ENCODE results near the gene CRYM. TPM values are rescaled to one million over a fixed set of nuclear protein-coding genes. Genes with fewer than 3 reads are reported as not detected.
"Not testable (repeated sequence)": the region's sequence is repeated elsewhere in the genome, so short reads cannot be mapped to it uniquely, and the experiment has no call there.

The CRYM gene
- total RNA-seq = 4.2 TPM

DNA sequence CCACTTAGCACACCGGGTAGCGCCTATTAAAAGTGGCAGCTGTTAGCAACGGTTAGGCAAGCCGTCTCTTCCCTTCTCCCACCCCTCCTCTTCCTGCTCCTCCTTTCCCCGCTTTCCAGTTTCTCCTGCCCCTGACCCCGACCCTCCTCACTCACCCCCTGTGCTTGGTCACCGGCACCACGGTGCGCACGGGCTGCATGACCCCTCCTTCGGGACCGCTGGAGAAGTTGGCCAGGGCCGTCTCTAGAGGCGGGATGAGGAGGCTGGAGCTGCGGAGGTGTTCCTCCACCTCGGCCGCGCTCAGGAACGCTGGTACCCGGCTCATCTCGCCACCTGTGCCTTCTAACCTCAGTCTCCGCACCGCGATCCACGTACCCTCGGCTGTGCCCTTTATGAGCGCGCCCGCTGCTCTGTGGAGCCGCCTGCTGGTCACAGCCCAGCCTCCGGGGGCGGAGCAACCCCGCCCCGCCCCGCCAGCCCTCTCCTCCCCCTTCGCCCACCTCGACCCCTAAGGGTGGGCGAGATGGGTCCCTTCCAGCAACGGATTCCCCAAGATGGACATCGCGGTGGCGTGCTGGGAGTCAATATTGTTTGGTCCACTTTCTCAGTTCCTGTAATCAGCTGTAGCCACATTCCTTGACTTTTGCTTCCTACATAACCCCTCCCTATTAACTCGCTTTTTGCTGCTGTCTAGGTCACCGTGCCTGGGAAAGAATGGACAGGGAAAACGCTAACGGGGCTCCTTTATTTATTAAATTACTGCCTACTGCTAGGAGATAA, at the start of gene CRYM:
Gene CRYM, minus strand, starts transcription at position 364 of the 780 bp plus-strand sequence. Its CDS starts 39 bp downstream, at position 325.
- peak; percentile 58 for DNase-seq

DNA sequence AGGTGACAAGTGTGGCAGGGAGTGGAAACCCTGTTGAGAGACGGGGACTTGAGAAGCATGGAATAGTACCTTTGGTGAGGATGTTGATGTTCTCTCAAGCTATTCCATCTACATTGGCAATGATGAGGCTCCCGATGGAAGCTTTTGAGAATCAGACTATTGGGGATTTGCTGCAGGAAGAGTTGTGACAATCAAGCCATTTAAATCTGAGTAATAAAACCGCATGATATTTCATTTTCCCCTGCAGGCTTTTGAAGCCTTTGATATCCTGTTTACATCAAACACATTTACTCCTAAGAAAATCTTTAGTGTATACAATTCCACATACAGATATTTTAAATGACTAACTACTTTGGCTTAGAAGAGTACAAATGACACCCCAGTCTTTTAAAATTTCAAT, 49.0 kb upstream of the CRYM start:
- DNase-seq = no peak

DNA sequence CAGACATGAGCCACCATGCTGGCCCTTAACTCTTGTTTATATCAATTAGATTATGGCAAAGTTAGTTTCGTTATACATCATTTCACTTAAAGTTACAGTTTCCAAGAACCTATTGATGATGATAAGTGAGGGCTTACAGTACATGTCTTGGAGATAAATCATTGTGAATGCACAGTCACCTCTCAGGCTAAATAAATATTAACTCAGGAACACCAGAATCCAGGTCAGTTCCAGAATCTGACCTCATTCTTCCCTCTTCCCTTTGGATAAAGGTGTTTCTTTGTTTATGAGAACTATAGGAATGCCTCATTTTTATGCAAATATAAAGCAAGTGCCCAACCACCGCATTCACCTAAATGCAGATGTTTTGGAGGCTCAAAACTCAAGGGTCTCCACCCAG, 48.4 kb upstream of the CRYM start:
- no peak for DNase-seq

DNA sequence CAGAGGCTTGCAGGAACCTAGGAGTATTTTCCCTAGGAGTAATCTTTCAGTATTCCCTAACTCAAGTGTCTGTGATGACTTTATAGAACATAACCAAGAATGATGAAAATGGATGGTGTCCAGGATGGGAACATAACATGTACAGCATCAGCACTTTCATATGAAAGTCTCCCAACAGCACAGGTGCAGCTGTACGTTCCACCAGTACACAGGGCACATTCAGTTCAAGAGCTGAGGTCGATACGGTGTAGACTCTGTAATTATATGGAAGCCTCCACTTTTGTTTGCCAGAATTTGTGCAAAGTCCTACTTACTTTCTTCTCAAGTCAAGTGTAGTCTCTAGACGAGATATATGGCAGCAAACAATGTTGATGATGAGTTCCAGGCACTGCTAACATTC, 46.2 kb upstream of the CRYM start:
- DNase-seq = no peak

DNA sequence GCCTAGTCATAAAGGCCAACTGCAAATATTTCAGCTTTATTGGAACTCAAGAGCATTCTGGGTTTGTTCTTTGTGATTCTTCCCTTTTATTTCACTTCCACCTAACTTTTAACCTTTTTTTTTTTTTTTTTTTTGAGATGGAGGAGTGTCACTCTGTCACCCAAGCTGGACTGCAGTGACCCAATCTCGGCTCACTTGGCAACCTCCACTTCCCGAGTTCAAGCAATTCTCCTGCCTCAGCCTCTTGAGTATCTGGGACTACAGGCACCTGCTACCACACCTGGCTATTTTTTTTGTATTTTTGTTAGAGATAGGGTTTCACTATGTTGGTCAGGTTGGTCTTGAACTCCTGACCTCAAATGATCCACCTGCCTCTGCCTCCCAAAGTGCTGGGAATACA, 44.2 kb upstream of the CRYM start:
- not testable (repeated sequence) for DNase-seq

DNA sequence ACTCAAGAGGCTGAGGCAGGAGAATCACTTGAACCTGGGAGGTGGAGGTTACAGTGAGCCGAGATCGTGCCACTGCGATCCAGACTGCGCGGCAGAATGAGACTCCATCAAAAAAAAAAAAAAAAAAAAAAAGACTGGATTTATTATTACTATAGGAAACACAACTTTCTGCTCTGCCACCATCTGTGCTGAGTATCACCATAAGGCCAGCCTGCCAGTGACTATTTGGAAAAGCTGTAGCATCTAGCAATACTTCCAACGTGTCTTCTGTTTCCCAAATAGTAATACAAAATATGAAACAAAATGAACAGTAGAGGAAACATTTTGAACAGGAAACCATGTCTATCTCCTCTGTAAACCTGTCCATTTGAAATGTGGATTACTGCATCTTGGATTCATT, 43.6 kb upstream of the CRYM start:
- DNase-seq = no peak

DNA sequence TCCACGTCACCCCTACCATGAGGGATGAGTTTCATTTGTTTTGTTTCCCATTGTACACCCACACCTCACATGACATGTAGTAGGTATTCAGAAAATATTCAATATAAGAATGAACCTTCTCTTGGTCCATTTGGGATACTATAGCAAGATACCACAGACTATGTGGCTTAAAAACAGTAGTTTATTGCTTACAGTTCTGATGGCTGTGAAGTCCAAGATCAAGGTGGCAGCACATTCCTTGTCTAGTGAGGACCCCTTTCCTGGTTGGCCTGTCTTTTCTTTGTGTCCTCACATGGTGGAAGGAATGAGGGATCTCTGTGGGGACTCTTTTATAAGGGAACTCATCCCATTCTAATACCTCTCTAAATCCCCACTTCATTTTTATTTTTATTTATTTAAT, 36.2 kb upstream of the CRYM start:
- no peak for DNase-seq

DNA sequence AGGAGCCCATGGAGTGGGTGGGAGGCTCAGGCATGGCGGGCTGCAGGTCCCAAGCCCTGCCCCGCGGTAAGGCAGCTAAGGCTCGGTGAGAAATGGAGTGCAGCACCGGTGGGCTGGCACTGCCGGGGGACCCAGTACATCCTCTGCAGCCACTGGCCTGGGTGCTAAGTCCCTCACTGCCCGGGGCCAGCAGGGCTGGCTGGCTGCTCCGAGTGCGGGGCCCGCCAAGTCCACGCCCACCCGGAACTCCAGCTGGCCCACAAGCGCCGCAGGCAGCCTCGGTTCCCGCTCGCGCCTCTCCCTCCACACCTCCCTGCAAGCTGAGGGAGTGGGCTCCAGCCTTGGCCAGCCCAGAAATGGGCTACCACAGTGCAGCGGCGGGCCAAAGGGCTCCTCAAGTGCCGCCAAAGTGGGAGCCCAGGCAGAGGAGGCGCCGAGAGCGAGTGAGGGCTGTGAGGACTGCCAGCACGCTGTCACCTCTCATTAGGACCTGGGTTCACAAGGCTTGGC, 34.8 kb upstream of the CRYM start:
- DNase-seq = not testable (repeated sequence)

DNA sequence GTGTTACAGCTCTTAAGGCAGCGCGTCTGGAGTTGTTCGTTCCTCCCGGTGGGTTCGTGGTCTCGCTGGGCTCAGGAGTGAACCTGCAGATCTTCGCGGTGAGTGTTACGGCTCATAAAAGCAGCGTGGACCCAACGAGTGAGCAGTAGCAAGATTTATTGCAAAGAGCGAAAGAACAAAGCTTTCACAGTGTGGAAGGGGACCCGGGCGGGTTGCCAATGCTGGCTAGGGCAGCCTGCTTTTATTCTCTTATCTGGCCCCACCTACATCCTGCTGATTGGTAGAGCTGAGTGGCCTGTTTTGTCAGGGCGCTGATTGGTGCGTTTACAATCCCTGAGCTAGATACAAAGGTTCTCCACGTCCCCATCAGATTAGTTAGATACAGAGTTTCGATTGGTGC, 34.0 kb upstream of the CRYM start:
- DNase-seq = not testable (repeated sequence)

DNA sequence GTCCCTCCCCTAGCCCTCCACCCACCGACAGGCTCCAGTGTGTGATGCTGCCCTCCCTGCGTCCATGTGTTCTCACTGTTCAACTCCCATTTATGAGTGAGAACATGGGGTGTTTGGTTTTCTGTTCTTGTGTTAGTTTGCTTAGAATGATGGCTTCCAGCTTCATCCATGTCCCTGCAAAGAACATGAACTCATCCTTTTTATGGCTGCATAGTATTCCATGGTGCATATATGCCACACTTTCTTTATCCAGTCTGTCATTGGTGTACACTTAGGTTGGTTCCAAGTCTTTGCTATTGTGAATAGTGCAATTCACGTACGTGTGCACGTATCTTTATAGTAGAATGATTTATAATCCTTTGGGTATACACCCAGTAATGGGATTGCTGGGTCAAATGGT, 28.6 kb upstream of the CRYM start:
- DNase-seq = not testable (repeated sequence)

DNA sequence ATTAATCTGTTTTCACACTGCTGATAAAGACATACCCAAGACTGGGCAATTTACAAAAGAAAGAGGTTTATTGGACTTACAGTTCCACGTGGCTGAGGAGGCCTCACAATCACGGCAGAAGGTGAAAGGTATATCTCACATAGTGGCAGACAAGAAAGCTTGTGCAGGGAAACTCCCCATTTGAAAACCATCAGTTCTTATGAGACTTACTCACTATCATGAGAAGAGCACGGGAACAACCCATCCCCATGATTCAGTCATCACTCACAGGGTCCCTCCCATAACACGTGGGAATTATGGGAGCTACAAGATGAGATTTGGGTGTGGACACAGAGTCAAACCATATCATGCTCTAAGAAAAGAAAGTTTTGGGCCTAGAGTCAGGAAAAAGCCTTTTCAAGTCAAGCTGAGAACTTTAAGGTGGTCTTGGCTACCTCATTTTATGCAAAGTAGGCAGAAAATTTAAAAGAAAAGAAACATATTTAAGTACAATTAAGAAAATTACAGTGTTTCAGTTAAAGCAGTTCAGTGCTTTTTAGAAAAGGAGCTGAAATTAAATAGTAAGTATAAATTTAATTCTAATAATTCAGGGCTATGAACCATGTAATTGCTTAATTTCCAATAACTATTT, 24.9 kb upstream of the CRYM start:
- DNase-seq = no peak

DNA sequence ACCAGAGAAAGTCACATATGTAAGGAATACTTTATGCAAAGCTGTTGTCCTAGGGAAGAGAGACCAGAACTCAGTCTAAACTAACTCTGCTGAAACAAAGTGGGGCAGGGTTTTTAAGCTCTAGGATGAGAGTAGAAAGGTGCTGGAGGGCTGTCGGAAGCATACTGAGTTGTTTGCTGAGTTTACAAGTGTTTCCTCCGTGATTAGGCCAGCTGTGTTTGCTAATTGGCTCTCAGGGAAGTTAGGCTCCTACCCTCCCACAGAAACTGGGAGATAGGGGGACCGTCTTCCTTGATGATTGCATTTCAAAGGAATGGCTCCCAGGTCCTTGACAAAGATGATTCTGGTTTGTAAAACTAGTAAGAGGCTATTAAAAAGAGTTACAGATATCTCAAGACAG, 24.4 kb upstream of the CRYM start:
- DNase-seq = no peak

DNA sequence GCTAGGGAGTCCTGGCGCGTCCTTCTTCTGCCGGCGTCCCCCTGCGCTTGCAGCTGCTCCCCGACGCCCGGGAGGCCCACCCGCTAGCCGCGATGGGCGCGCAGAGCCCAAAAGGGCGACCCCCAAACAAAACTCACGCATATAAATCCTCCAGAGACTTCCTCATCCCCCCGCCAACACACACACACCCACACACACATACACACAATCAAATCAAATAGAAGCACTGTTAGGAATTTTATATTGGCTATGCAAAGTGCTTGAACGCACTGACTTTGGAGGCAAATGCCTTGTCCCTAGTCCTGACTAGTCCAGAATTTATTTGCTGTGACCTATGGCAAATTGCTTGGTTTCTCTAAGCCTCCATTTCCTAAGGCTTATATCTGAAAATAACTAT, 23.8 kb upstream of the CRYM start:
- DNase-seq = no peak

DNA sequence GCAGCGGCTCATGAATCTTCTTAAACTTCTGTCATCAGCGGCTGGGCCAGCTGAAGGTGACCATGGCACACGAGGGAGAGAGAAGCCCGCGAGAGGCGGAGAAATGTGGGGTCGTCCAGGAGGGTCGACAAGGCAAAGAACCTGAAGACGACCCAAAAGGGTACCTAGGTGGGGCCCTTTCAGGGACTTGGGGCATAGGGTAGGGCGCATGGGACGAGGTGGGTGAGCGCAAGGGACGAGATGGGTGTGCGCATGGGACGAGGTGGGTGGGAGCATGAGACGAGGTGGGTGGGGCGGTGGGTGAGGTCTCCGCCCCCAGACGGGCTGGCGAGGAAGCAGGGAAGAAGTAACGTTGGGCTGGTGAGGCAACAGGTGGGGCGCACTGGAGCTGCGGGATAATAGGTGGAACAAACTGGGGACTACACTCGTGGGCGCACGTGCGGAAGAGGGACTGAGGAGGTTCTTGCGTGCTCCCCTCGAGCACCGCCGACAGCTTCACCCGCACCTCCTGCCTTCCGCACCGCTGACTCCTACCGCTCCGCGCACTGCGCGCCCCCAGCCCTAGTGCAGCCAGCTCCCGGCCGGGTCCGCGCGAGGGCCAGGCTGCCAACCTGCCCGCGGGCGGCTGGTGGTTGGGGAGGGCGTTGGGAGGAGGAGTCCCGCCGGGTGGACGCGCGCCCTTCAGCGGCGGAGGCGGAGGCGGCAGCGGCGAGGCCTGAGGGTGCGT, 23.2 kb upstream of the CRYM start:
- peak; percentile 67 for DNase-seq

DNA sequence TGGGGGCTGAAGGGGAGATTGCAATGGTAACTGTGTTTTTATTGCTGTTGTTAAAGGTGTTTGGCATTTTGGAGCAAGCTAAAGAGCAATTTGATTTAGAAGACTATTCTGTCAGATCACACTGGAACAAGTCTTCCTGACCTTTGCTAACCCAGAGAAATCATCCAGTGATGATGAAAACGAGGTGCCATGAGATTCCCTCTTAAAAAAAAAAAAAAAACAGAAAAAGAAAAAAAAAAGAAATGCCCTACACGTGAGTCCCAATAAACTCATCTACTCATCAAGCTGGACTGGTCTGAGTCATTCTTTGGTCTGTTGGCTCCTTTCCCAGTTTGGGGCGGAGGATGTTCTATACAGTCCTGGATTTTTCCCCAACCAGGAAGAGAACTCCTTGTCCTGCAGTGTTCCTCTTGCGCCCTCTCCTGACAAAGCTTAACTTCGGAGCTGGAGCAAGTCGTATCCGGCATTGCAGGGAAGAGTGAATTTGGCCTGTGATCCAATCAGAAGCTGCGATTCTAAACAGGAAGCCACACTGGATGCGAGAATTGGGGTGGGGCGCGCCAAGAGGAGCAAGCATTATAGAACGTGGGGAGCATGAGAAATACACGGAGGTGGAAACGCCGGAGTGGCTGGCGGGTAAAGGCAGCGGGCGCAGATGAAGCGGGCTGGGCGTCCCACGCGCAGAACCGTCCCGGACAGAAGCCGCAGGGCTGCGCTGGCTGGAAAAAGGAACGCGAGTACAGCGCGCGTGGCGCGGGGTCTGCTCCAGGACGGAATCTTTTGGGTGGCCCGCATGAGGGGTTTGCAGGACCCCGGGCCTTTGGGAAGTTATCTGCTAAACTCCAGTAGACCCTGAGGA, 22.4 kb upstream of the CRYM start:
- DNase-seq = peak; percentile 99

DNA sequence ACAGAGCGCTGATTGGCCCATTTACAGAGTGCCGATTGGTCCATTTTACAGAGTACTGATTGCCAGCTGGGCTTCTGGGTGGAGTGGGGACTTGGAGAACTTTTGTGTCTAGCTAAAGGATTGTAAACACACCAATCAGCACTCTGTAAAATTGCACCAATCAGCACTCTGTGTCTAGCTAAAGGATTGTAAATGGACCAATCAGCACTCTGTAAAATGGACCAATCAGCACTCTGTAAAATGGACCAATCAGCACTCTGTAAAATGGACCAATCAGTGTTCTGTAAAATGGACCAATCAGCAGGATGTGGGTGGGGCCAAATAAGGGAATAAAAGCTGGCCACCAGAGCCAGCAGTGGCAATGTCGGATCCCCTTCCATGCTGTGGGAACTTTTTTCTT, 11.7 kb upstream of the CRYM start:
- DNase-seq = not testable (repeated sequence)

DNA sequence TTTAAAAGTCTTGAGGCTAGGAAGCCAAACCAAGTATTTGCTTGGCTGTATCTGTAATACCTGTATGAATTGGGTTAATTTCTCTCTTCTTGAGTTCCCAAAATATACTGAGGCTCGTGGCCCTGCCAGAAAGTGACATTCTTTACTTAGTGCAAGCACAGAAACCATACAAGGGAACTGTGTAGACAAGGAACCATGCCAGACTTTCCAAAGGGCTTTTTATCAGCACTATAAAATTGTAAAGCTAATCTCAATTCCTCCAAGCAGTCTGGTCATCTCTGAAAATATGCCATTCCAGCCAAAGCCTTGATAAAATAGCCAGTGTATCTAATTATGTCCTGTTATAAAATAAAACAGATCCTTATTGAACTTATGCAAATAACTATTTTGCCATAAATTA, 7.2 kb upstream of the CRYM start:
- DNase-seq = no peak

DNA sequence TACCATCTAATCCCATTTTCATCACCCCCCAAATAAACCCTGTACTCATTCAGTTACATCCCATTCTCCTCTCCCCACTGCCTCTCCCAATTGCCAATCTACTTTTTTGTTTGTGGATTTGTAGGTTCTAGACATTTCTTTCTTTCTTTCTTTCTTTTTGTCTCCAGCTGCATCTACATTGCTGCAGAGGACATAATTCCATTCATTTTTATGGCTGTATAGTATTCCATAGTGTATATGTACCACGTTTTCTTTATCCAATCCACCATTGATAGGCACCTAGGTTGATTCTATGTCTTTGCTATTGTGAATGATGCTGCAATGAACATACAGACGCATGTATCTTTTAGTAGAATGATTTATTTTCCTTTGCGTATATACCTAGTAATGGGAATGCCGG, 6.3 kb upstream of the CRYM start:
- no peak for DNase-seq

DNA sequence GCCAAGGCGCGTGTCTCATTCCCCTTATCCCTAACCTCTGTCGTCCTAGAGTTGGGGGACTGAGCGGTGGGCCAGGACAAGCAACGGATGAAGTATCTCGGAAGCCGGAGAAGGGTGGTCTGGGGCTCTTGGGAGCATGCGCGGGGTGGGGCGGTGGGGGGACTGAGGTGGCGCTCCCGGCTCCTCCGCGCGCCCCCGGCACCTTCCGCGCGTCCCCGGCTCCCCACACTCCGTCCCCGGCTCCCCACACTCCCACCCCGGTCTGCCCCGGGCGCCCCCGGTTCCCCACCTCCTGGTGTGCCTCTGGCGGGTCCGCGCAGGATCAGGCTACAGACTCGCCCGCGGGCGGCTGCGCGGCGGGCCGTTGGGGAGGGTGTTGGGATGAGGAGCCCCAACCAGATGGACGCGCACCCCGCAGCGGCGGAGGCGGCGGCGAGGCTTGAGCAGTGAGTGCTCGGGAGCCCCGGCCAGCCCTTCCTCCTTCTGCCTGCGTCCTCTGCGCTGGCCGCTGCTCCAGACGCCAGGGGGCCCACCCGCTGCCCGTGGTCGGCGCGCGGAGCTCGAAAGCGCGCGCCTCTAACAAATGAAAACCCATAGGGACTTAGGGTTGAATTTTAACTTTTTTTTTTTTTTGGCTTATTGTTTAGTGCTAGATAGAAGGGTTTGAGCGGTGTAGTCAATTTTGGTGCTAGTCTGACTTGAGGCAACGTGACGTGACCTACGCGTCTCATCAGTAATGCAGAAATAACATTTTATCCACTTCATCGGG, 5.6 kb upstream of the CRYM start:
- peak; percentile 66 for DNase-seq

DNA sequence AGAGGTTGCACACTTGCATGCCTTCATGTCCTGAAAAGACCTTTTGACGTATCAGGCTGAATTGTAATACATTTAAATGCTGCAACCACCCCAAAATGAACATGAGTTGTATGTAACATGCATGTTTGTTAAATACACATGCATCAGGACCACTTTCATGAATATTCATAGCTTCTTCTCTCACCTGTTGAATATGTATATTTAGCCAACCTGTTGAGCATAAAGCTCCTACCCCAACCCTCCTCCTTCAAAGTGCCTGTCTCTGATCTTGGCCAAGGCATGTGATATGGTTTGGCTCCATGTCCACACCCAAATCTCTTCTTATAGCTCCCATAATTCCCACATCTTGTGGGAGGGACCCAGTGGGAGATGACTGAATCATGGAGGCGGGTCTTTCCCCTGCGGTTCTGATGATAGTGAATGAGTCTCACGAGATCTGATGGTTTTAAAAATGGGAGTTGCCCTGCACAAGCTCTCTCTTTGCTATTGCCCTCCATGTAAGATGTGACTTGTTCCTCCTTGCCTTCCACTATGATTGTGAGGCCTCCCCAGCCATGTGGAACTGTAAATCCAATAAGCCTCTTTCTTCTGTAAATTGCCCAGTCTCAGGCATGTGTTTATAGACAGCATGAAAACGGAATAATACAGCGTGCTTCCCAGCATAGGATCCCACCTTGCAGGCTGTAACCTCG, 3.8 kb upstream of the CRYM start:
- no peak for DNase-seq

DNA sequence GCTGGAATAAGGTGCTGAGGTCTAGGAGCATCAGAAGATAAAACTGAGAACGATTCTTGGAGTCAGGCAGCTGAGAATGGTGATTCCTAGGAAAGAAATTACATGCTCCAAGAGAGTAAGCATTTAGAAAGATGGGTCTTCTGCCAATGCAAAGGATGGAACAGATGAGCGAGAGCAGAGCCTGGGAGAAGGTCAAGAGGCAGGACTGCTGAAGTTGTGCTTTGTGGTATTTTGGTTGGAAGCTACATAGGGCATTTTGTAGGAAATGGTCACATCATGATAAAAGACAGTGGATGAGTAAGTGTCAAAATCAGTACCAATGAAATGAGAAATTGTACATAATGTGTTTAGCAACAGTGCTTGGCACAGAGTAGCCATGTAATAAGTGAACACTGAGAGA, 1.4 kb upstream of the CRYM start:
- no peak for DNase-seq

Data from tongue (tissue), 2 donors.